HepG2 (cell line): ENCODE data around the gene OSBP. TPM values are rescaled to one million over a fixed set of nuclear protein-coding genes. Genes with fewer than 3 reads are reported as not detected.
A peak's percentile ranks its signal among the peaks of the same experiment; 100 is the strongest.

ENCODE experiments used
- AHDC1 ChIP-seq: sonication (generic); formaldehyde crosslinking; IDR thresholded peaks from 2 replicates; pipeline ENCODE4 v1.5.1; 2020; ENCODE audit warnings: mild to moderate bottlenecking, missing genetic modification reagents, borderline replicate concordance
- FOXK2 ChIP-seq: fragments of 450-650 bp; IDR thresholded peaks from 2 replicates; pipeline ENCODE4 v1.6.1; 2016
- IRF2 ChIP-seq: IDR thresholded peaks from 2 replicates; pipeline ENCODE4 v1.6.1; 2018; ENCODE audit warnings: missing genetic modification reagents, missing compliant biosample characterization
- MED13 ChIP-seq: sonication (generic); formaldehyde crosslinking; IDR thresholded peaks from 2 replicates; pipeline ENCODE4 v1.5.0; 2020; ENCODE audit warnings: missing genetic modification reagents
- MTERF4 ChIP-seq: sonication (generic); formaldehyde crosslinking; IDR thresholded peaks from 2 replicates; pipeline ENCODE4 v1.8.0; 2023; ENCODE audit warnings: mild to moderate bottlenecking, missing genetic modification reagents
- NR0B2 ChIP-seq: sonication (generic); formaldehyde crosslinking; IDR thresholded peaks from 2 replicates; pipeline ENCODE4 v1.4.0; 2020; ENCODE audit warnings: mild to moderate bottlenecking, missing genetic modification reagents
- PHF8 ChIP-seq: sonication (generic); formaldehyde crosslinking; IDR thresholded peaks from 2 replicates; pipeline ENCODE4 v1.5.0; 2020; ENCODE audit warnings: missing genetic modification reagents
- ZBTB25 ChIP-seq: IDR thresholded peaks from 2 replicates; pipeline ENCODE4 v1.6.1; 2018; ENCODE audit warnings: missing genetic modification reagents
- ZNF232 ChIP-seq: sonication (generic); formaldehyde crosslinking; IDR thresholded peaks from 2 replicates; pipeline ENCODE4 v1.4.0; 2020; ENCODE audit warnings: missing genetic modification reagents, borderline replicate concordance
- ZNF782 ChIP-seq: sonication (generic); formaldehyde crosslinking; IDR thresholded peaks from 2 replicates; pipeline ENCODE4 v1.4.0; 2020; ENCODE audit warnings: missing genetic modification reagents, mild to moderate bottlenecking, borderline replicate concordance
- polyA plus RNA-seq, 8 experiments: library from polyadenylated mRNA; depleted of rRNA in 3 of 8; stranded (reverse) in 7 of 8; unstranded in 1 of 8; fragments of >200 nt; fragmentation: Illumina TruSeq in 4 of 8; extraction: Trizol in 4 of 8; gene quantifications; 2 replicates each; pipeline versions ENCODE4 v1.2.1 to v1.2.3, GENCODE V29; 2011 to 2016; ENCODE audit warnings: low read depth in 4 of 8, missing spikeins in 1 of 8, mixed read lengths in 1 of 8; ENCODE audit not compliant: insufficient read depth in 1 of 8
- total RNA-seq, 5 experiments: library from RNA; depleted of rRNA; stranded (reverse); fragments of >200 nt; fragmentation: Illumina TruSeq; extraction: Trizol; gene quantifications; 2 replicates each; pipeline ENCODE4 v1.2.3, GENCODE V29; 2016; ENCODE audit warnings: low read depth in 1 of 5
- TF ChIP-seq, protein P1 (sequence below): sonication (generic); formaldehyde crosslinking; IDR thresholded peaks from 2 replicates; pipeline ENCODE4 v1.4.0; 2020; ENCODE audit warnings: missing genetic modification reagents, borderline replicate concordance
- TF ChIP-seq, protein P2 (sequence below): sonication (generic); formaldehyde crosslinking; IDR thresholded peaks from 2 replicates; pipeline ENCODE4 v1.9.0; 2022; ENCODE audit warnings: missing genetic modification reagents, mild to moderate bottlenecking, borderline replicate concordance
- TF ChIP-seq, protein P3 (sequence below): IDR thresholded peaks from 2 replicates; pipeline ENCODE4 v1.6.1; 2012; ENCODE audit warnings: inconsistent platforms

OSBP gene
- total and polyA plus RNA-seq, 2 of the 13 experiments (the other 11 are each of a cell fraction or from before 2014, with no cell fraction given) = 12.1 to 13.5 TPM

DNA sequence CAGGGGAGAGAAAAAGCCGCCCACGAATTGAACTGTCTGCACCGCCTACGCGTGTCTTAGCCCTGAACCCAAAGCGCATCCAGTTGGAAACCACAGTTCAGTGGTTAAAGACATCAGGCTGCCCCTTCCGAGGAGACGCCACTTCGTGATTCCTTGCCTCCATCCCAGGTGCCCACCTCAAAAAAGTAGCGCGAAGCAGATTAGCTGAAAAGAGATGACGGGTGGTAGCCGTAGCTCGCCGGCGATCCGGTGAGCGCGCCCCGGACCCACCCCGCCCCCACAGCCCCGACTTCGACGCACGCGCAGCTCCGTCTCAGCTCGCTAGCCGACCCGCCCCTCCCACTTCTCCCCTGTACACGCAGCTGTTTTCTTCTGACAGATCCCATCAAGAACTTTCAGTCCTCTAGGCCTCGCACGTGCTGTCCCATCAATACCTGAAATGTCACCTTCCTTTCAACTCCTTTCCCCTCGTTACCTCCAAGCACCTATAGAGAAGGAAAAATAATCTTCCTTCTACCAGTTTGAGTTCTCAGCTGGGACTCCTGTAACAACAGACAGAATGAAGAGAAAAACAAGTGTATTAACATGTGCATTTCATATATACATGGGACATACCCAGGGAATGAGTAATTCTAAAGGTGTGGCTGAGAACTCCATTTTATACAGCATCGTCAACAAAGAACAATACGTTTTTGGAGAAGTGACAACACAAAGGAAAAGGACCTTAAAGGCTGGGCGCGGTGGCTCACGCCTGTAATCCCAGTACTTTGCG is 54.7 kb downstream of the OSBP start (continued):
- TF ChIP-seq, protein P1, sequence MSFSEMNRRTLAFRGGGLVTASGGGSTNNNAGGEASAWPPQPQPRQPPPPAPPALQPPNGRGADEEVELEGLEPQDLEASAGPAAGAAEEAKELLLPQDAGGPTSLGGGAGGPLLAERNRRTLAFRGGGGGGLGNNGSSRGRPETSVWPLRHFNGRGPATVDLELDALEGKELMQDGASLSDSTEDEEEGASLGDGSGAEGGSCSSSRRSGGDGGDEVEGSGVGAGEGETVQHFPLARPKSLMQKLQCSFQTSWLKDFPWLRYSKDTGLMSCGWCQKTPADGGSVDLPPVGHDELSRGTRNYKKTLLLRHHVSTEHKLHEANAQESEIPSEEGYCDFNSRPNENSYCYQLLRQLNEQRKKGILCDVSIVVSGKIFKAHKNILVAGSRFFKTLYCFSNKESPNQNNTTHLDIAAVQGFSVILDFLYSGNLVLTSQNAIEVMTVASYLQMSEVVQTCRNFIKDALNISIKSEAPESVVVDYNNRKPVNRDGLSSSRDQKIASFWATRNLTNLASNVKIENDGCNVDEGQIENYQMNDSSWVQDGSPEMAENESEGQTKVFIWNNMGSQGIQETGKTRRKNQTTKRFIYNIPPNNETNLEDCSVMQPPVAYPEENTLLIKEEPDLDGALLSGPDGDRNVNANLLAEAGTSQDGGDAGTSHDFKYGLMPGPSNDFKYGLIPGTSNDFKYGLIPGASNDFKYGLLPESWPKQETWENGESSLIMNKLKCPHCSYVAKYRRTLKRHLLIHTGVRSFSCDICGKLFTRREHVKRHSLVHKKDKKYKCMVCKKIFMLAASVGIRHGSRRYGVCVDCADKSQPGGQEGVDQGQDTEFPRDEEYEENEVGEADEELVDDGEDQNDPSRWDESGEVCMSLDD (CRISPR knock-in tag) = no peak
- TF ChIP-seq MED13 (CRISPR knock-in tag) (no peak), NR0B2 (peak; percentile 8; the same call in 1 of the 2 replicates), PHF8 (CRISPR knock-in tag) (peak; percentile 53; the same call in 1 of the 2 replicates), ZNF782 (CRISPR knock-in tag) (no peak), ZNF232 (CRISPR knock-in tag) (peak; percentile 8; the same call in 1 of the 2 replicates), IRF2 (CRISPR knock-in tag) (peak; percentile 30; the same call in 1 of the 2 replicates), AHDC1 (CRISPR knock-in tag) (peak; percentile 30; the same call in 1 of the 2 replicates), MTERF4 (CRISPR knock-in tag) (peak; percentile 5; the same call in 1 of the 2 replicates), FOXK2 (peak; percentile 56; the same call in 1 of the 2 replicates), ZBTB25 (peak; percentile 56; the same call in 1 of the 2 replicates)
- TF ChIP-seq, protein P2, sequence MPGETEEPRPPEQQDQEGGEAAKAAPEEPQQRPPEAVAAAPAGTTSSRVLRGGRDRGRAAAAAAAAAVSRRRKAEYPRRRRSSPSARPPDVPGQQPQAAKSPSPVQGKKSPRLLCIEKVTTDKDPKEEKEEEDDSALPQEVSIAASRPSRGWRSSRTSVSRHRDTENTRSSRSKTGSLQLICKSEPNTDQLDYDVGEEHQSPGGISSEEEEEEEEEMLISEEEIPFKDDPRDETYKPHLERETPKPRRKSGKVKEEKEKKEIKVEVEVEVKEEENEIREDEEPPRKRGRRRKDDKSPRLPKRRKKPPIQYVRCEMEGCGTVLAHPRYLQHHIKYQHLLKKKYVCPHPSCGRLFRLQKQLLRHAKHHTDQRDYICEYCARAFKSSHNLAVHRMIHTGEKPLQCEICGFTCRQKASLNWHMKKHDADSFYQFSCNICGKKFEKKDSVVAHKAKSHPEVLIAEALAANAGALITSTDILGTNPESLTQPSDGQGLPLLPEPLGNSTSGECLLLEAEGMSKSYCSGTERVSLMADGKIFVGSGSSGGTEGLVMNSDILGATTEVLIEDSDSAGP (CRISPR knock-in tag) = peak; percentile 41; the same call in 1 of the 2 replicates
- TF ChIP-seq, protein P3, sequence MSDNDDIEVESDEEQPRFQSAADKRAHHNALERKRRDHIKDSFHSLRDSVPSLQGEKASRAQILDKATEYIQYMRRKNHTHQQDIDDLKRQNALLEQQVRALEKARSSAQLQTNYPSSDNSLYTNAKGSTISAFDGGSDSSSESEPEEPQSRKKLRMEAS = peak; percentile 84
